ENCODE measurements around the gene CIB4.

- TF ChIP-seq CTCF (conservative IDR thresholded peaks at IDR 0.05) (no peak), EZH2 (IDR thresholded peaks at IDR 0.05; ENCODE audit: low read depth) (no peak)
Measured at GRCh38 chr2:26533661-26534060, 107.5 kb downstream of the CIB4 start.

All from PC-9 (cell line).